GM12878 (cell line): ENCODE data around the gene TDRD9. TPM values are rescaled to one million over a fixed set of nuclear protein-coding genes. Genes with fewer than 3 reads are reported as not detected.

ENCODE experiments used
- BCLAF1 ChIP-seq: fragments of 450-650 bp; IDR thresholded peaks from 2 replicates; pipeline ENCODE4 v1.6.1; 2017; ENCODE audit warnings: antibody characterized with exemption, mild to moderate bottlenecking, moderate library complexity
- CBFB ChIP-seq: IDR thresholded peaks from 2 replicates; pipeline ENCODE4 v1.6.1; 2016; ENCODE audit warnings: antibody characterized with exemption, low read depth
- KDM1A ChIP-seq: fragments of 200-600 bp; sonication (generic); IDR thresholded peaks from 2 replicates; pipeline ENCODE4 v1.6.1; 2016; ENCODE audit warnings: borderline replicate concordance
- PAX5 ChIP-seq: IDR thresholded peaks from 2 replicates; pipeline ENCODE4 v1.6.1; 2011; ENCODE audit warnings: low read depth, low read length, borderline replicate concordance
- PBX3 ChIP-seq: IDR thresholded peaks from 2 replicates; pipeline ENCODE4 v1.6.1; 2011; ENCODE audit warnings: mild to moderate bottlenecking, low read depth, low read length, moderate library complexity; ENCODE audit not compliant: insufficient replicate concordance
- RCOR1 ChIP-seq: conservative IDR thresholded peaks from 2 replicates; pipeline ENCODE4 v1.6.1; 2012; ENCODE audit warnings: low read depth, low read length, improper control_type of control experiment
- RELA ChIP-seq: fragments of 450-650 bp; IDR thresholded peaks from 2 replicates; pipeline ENCODE4 v1.8.0; 2014; ENCODE audit warnings: borderline replicate concordance; ENCODE audit not compliant: partially characterized antibody
- polyA plus RNA-seq, 11 experiments: library from polyadenylated mRNA; depleted of rRNA in 4 of 11; unstranded in 6 of 11; stranded (reverse) in 5 of 11; fragments of >200 nt; fragmentation: Nextera tagmentation in 4 of 11; fragmentation: Illumina TruSeq in 1 of 11; extraction: Ambion mirVana in 4 of 11; extraction: Trizol in 1 of 11; gene quantifications; 1 replicate in 1 of 11; 2 replicates in 10 of 11; pipeline versions ENCODE4 v1.2.1 to v1.2.3, GENCODE V29; 2011 to 2016; ENCODE audit warnings: inconsistent platforms in 2 of 11, missing spikeins in 2 of 11, low read depth in 1 of 11
- total RNA-seq, 4 experiments: library from RNA; depleted of rRNA in 3 of 4; stranded (reverse); fragments of >200 nt in 3 of 4; fragmentation: Illumina TruSeq in 1 of 4; extraction: Trizol in 1 of 4; gene quantifications; 2 replicates each; pipeline versions ENCODE4 v1.2.1 to v1.2.3, GENCODE V29; 2013 to 2021

TDRD9 gene
- total and polyA plus RNA-seq, 10 of the 15 experiments (the other 5 are each of a cell fraction or from before 2014, with no cell fraction given), result 0.12 TPM; not detected in 9

GRCh38 chr14:104094056-104094708 is 165.9 kb downstream of the TDRD9 start (continued):
- TF ChIP-seq PAX5, result no peak
- TF ChIP-seq BCLAF1, result no peak
- TF ChIP-seq KDM1A, result no peak
- TF ChIP-seq RELA, result no peak
- no peak for TF ChIP-seq CBFB
- TF ChIP-seq PBX3, result no peak
- TF ChIP-seq RCOR1, result no peak
